ENCODE measurements around the gene ADRM1. TPM values are rescaled to one million over a fixed set of nuclear protein-coding genes. Genes with fewer than 3 reads are reported as not detected.
A peak's percentile ranks its signal among the peaks of the same experiment; 100 is the strongest.

ADRM1 gene
- polyA plus RNA-seq, 4 donors = 44.5 to 93.4 (median 88.3) TPM

- WGBS, 3 donors = 94 to 97% (median 95%) methylated on average over 7 of the region's 7 CpGs
- peaks cover 16 to 81% (median 31%) of the 10 kb centered on the region in 3 donors for H3K36me3 ChIP-seq (ENCODE audit: control insufficient read depth in 3 of 3, insufficient read depth in 2 of 3, low read depth in 1 of 3, low read length in 3 of 3)
- no peak for FAIRE-seq
Observed at GRCh38 chr20:62282103-62282502, 20.7 kb upstream of the ADRM1 start.

DNA sequence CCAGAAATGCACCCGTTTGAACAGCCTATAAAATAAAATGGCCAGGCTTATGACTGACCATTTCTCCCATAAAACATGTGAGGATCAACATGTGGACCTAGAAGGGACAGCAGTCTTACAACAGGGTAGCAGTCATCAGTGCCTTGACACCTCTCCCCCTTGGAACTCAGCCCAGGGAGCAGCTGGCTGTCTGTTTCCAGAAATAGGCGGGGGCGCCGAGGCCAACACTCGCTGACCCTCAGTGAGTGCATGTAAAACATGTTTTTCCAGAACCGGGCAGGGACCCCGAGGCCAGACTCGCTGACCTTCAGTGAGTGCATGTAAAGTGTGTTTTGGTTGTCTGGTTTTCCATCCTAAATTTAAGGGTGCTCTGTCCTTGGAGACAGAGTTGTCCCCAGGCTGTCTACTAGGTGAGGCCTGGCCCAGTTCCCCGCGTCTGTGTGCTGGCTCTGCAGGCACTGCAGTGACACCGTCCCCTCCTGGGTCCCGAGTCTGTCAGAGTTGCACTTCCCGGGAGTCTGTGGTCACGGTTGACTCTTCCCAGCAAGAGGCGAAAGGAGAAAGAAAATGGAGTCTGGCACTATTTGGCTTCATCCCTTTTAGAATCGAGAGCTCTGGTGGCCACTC is 19.8 kb upstream of the ADRM1 start:
- H3K27me3 ChIP-seq (ENCODE audit: control insufficient read depth in 3 of 3, insufficient read depth in 3 of 3, low read length in 3 of 3) = no peaks in the 10 kb centered on the region
- H3K27ac ChIP-seq (ENCODE audit: low read depth in 1 of 3, low read length in 2 of 3) = no peak overlapping the region
- no peak for DNase-seq
- H3K9me3 ChIP-seq (ENCODE audit: control insufficient read depth in 2 of 2, insufficient read depth in 1 of 2, low read depth in 1 of 2, low read length in 1 of 2) = no peaks in the 10 kb centered on the region
- no peak overlapping the region for H3K4me3 ChIP-seq (ENCODE audit: low read depth in 1 of 3, low read length in 3 of 3)
- H3K36me3 ChIP-seq (ENCODE audit: control insufficient read depth in 3 of 3, insufficient read depth in 2 of 3, low read depth in 1 of 3, low read length in 3 of 3) = peaks cover 16 to 83% (median 29%) of the 10 kb centered on the region in 3 donors
- no peaks in the 10 kb centered on the region for H3K4me1 ChIP-seq (ENCODE audit: control insufficient read depth in 3 of 3, insufficient read depth in 2 of 3, low read depth in 1 of 3, low read length in 2 of 3)
- 77 to 90% (median 82%) methylated on average over 16 of the region's 16 CpGs for WGBS, 3 donors
- no peak for FAIRE-seq

More at GRCh38 chr20:62282103-62282502, 20.7 kb upstream of the ADRM1 start:
- no peak for DNase-seq
- Histone ChIP-seq H3K4me3 (ENCODE audit: low read depth in 1 of 3, low read length in 3 of 3) (no peak overlapping the region), H3K27ac (ENCODE audit: low read depth in 1 of 3, low read length in 2 of 3) (no peak overlapping the region), H3K9me3 (ENCODE audit: control insufficient read depth in 2 of 2, insufficient read depth in 1 of 2, low read depth in 1 of 2, low read length in 1 of 2) (no peaks in the 10 kb centered on the region), H3K4me1 (ENCODE audit: control insufficient read depth in 3 of 3, insufficient read depth in 2 of 3, low read depth in 1 of 3, low read length in 2 of 3) (no peaks in the 10 kb centered on the region), H3K27me3 (ENCODE audit: control insufficient read depth in 3 of 3, insufficient read depth in 3 of 3, low read length in 3 of 3) (no peaks in the 10 kb centered on the region)

DNA sequence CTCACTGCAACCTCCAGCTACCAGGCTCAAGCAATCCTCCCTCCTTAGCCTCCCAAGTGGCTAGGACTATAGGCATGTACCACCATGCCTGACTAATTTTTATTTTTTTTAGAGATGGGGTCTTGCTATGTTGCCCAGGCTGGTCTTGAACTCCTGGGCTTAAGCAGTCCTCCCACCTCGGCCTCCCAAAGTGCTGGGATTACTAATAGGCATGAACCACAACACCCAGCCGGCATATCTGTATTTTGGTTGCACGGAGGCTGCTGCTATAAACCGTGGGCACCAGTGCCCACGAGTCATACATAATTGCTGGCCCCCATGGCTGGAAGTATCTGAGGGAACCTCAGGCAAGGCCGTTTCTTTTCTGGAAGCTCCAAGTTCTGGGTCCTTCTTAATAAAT is 18.3 kb upstream of the ADRM1 start:
- Histone ChIP-seq H3K27ac (ENCODE audit: low read depth in 1 of 3, low read length in 2 of 3) (no peak overlapping the region), H3K9me3 (ENCODE audit: control insufficient read depth in 2 of 2, insufficient read depth in 1 of 2, low read depth in 1 of 2, low read length in 1 of 2) (no peaks in the 10 kb centered on the region), H3K27me3 (ENCODE audit: control insufficient read depth in 3 of 3, insufficient read depth in 3 of 3, low read length in 3 of 3) (no peaks in the 10 kb centered on the region), H3K4me3 (ENCODE audit: low read depth in 1 of 3, low read length in 3 of 3) (no peak overlapping the region), H3K36me3 (ENCODE audit: control insufficient read depth in 3 of 3, insufficient read depth in 2 of 3, low read depth in 1 of 3, low read length in 3 of 3) (peaks cover 13 to 88% (median 35%) of the 10 kb centered on the region in 3 donors), H3K4me1 (ENCODE audit: control insufficient read depth in 3 of 3, insufficient read depth in 2 of 3, low read depth in 1 of 3, low read length in 2 of 3) (no peaks in the 10 kb centered on the region)
- 82 to 92% (median 86%) methylated on average over 6 of the region's 6 CpGs for WGBS, 3 donors
- FAIRE-seq (no peak), DNase-seq (no peak)

- Histone ChIP-seq H3K27me3 (ENCODE audit: control insufficient read depth in 3 of 3, insufficient read depth in 3 of 3, low read length in 3 of 3) (no peaks in the 10 kb centered on the region), H3K4me1 (ENCODE audit: control insufficient read depth in 3 of 3, insufficient read depth in 2 of 3, low read depth in 1 of 3, low read length in 2 of 3) (no peaks in the 10 kb centered on the region), H3K27ac (ENCODE audit: low read depth in 1 of 3, low read length in 2 of 3) (peak overlapping the region in 1 of 3 donors; percentile 40), H3K9me3 (ENCODE audit: control insufficient read depth in 2 of 2, insufficient read depth in 1 of 2, low read depth in 1 of 2, low read length in 1 of 2) (no peaks in the 10 kb centered on the region), H3K36me3 (ENCODE audit: control insufficient read depth in 3 of 3, insufficient read depth in 2 of 3, low read depth in 1 of 3, low read length in 3 of 3) (peaks cover 10 to 87% (median 31%) of the 10 kb centered on the region in 3 donors), H3K4me3 (ENCODE audit: low read depth in 1 of 3, low read length in 3 of 3) (no peak overlapping the region)
- no peak for DNase-seq
- 80 to 90% (median 90%) methylated on average over 6 of the region's 6 CpGs for WGBS, 3 donors
- FAIRE-seq = no peak
Observed at GRCh38 chr20:62285151-62285550, 17.6 kb upstream of the ADRM1 start.

DNA sequence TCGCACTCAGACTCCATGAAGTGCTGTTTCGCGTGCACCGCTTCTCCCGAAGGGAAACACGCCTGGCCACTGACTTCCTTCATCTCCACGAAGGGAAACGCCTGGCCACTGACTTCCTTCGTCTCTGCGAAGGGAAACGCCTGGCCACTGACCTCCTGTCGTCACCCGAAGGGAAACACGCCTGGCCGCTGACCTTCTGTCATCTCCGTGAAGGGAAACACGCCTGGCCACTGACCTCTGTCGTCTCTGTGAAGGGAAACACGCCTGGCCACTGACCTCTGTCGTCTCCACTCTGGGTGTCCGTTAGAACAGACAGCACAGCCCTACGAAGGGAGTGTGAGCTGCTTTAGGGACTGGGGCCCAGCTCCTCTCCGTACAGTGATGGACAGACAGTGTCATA is 17.1 kb upstream of the ADRM1 start:
- FAIRE-seq = no peak
- Histone ChIP-seq H3K4me3 (ENCODE audit: low read depth in 1 of 3, low read length in 3 of 3) (no peak overlapping the region), H3K4me1 (ENCODE audit: control insufficient read depth in 3 of 3, insufficient read depth in 2 of 3, low read depth in 1 of 3, low read length in 2 of 3) (no peaks in the 10 kb centered on the region), H3K27me3 (ENCODE audit: control insufficient read depth in 3 of 3, insufficient read depth in 3 of 3, low read length in 3 of 3) (no peaks in the 10 kb centered on the region), H3K36me3 (ENCODE audit: control insufficient read depth in 3 of 3, insufficient read depth in 2 of 3, low read depth in 1 of 3, low read length in 3 of 3) (peaks cover 8 to 84% (median 25%) of the 10 kb centered on the region in 3 donors), H3K27ac (ENCODE audit: low read depth in 1 of 3, low read length in 2 of 3) (no peak overlapping the region), H3K9me3 (ENCODE audit: control insufficient read depth in 2 of 2, insufficient read depth in 1 of 2, low read depth in 1 of 2, low read length in 1 of 2) (no peaks in the 10 kb centered on the region)
- no peak for DNase-seq
- WGBS, 3 donors = 75 to 88% (median 80%) methylated on average over 23 of the region's 23 CpGs

GRCh38 chr20:62286493-62287064 is 16.2 kb upstream of the ADRM1 start:
- no peaks in the 10 kb centered on the region for H3K27me3 ChIP-seq (ENCODE audit: control insufficient read depth in 3 of 3, insufficient read depth in 3 of 3, low read length in 3 of 3)
- WGBS, 3 donors = 89 to 95% (median 94%) methylated on average over 25 of the region's 25 CpGs
- no peak for FAIRE-seq
- peaks cover 8 to 83% (median 22%) of the 10 kb centered on the region in 3 donors for H3K36me3 ChIP-seq (ENCODE audit: control insufficient read depth in 3 of 3, insufficient read depth in 2 of 3, low read depth in 1 of 3, low read length in 3 of 3)
- no peak overlapping the region for H3K4me3 ChIP-seq (ENCODE audit: low read depth in 1 of 3, low read length in 3 of 3)
- no peaks in the 10 kb centered on the region for H3K9me3 ChIP-seq (ENCODE audit: control insufficient read depth in 2 of 2, insufficient read depth in 1 of 2, low read depth in 1 of 2, low read length in 1 of 2)
- DNase-seq = no peak
- no peaks in the 10 kb centered on the region for H3K4me1 ChIP-seq (ENCODE audit: control insufficient read depth in 3 of 3, insufficient read depth in 2 of 3, low read depth in 1 of 3, low read length in 2 of 3)
- no peak overlapping the region for H3K27ac ChIP-seq (ENCODE audit: low read depth in 1 of 3, low read length in 2 of 3)

DNA sequence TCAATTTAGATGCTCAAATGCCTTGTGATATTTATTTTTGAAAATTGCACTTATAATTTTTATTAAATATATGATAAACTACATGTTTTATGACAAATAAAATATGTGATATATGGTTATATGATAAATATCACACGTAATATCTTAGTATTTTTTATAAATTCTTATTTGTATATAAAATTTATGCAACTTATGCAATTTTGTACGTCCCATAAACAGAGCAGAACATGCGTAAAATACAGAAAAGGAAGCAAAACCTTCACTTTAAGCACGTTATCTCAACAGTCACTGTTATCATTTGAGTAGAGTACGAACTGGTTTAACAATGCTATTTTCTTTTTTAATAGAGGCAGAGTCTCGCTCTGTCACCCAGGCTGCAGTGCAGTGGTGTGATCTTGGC is 15.7 kb upstream of the ADRM1 start:
- Histone ChIP-seq H3K9me3 (ENCODE audit: control insufficient read depth in 2 of 2, insufficient read depth in 1 of 2, low read depth in 1 of 2, low read length in 1 of 2) (no peaks in the 10 kb centered on the region), H3K4me3 (ENCODE audit: low read depth in 1 of 3, low read length in 3 of 3) (no peak overlapping the region), H3K27me3 (ENCODE audit: control insufficient read depth in 3 of 3, insufficient read depth in 3 of 3, low read length in 3 of 3) (no peaks in the 10 kb centered on the region), H3K27ac (ENCODE audit: low read depth in 1 of 3, low read length in 2 of 3) (no peak overlapping the region), H3K4me1 (ENCODE audit: control insufficient read depth in 3 of 3, insufficient read depth in 2 of 3, low read depth in 1 of 3, low read length in 2 of 3) (no peaks in the 10 kb centered on the region), H3K36me3 (ENCODE audit: control insufficient read depth in 3 of 3, insufficient read depth in 2 of 3, low read depth in 1 of 3, low read length in 3 of 3) (peaks cover 8 to 83% (median 21%) of the 10 kb centered on the region in 3 donors)
- DNase-seq = no peak
- WGBS, 3 donors = 81 to 91% (median 86%) methylated on average over 6 of the region's 6 CpGs
- FAIRE-seq = no peak

DNA sequence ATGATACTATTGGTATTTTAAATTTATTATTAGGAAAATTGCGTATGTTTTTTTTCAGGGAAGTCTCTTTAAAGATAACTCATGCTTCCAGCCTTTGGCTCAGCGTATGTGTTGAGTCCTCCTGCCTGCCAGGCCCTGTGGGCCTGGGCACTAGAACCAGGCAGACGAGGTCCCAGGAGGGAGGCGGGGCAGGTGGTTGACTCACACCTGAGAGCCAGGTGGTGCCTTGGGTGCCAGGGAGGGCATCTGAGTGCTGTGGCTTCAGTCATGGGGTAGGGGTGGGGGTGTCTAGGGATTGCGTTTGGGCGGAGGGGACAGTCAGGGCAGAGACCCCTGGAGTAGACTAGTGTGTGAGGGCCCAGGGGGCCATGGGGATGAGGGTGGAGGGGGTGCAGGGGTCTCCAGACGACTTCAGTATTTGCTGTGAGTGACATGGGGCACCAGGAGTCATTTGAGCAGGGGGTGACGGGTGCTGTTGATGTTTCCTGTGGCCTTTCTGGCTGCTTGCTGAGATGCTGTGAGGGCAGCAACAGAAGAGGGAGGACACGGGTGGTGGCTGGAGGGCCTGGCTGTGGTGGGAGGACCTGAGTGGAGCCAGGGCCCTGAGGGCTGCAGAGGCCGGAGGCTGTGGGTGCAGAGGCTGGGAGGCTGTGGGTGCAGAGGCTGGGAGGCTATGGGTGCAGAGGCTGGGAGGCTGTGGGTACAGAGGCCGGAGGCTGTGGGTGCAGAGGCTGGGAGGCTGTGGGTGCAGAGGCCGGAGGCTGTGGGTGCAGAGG is 14.8 kb upstream of the ADRM1 start:
- DNase-seq (no peak), FAIRE-seq (no peak)
- Histone ChIP-seq H3K27me3 (ENCODE audit: control insufficient read depth in 3 of 3, insufficient read depth in 3 of 3, low read length in 3 of 3) (no peaks in the 10 kb centered on the region), H3K36me3 (ENCODE audit: control insufficient read depth in 3 of 3, insufficient read depth in 2 of 3, low read depth in 1 of 3, low read length in 3 of 3) (peaks cover 8 to 78% (median 23%) of the 10 kb centered on the region in 3 donors), H3K27ac (ENCODE audit: low read depth in 1 of 3, low read length in 2 of 3) (no peak overlapping the region), H3K4me3 (ENCODE audit: low read depth in 1 of 3, low read length in 3 of 3) (no peak overlapping the region), H3K4me1 (ENCODE audit: control insufficient read depth in 3 of 3, insufficient read depth in 2 of 3, low read depth in 1 of 3, low read length in 2 of 3) (no peaks in the 10 kb centered on the region), H3K9me3 (ENCODE audit: control insufficient read depth in 2 of 2, insufficient read depth in 1 of 2, low read depth in 1 of 2, low read length in 1 of 2) (no peaks in the 10 kb centered on the region)
- WGBS, 3 donors = 86 to 93% (median 91%) methylated on average over 11 to 12 of the region's 12 CpGs

All from small intestine (tissue), 7 donors.